ENCODE data around the gene CBFA2T3.

The CBFA2T3 gene

DNA sequence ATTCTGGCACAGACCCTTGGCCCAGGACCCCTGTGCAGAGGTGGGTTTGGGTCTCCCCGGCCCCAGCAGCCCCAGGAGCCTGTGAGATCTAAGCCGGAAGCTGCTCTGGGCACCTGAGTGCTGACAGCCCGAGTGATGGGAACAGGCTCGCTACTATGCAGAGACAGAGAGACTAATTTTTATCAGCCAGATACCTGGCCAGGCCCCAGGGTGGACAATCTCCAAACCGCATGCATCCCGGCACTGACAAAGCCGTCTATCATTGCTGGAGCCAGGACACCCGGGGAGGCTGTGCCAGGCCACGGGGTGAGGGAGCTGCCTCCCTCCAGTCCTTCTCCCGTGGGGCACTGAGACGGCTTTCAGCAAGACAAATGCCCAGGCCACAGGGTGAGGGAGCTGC lies 25.0 kb downstream of the CBFA2T3 start:
- TF ChIP-seq CTCF (IDR thresholded peaks at IDR 0.05; ENCODE audit: extremely low read depth, missing control alignments) = no peak
- no peak for DNase-seq (ENCODE audit: low spot score)

GRCh38 chr16:88951501-88951900 lies 25.5 kb downstream of the CBFA2T3 start:
- no peak for TF ChIP-seq CTCF (IDR thresholded peaks at IDR 0.05; ENCODE audit: extremely low read depth, missing control alignments)
- DNase-seq (ENCODE audit: low spot score) = no peak

GRCh38 chr16:88948781-88949490 lies 28.1 kb downstream of the CBFA2T3 start:
- DNase-seq (ENCODE audit: low spot score) = no peak
- no peak for TF ChIP-seq CTCF (IDR thresholded peaks at IDR 0.05; ENCODE audit: extremely low read depth, missing control alignments)

- TF ChIP-seq CTCF (IDR thresholded peaks at IDR 0.05; ENCODE audit: extremely low read depth, missing control alignments) = no peak
- DNase-seq (ENCODE audit: low spot score) = no peak
Observed at GRCh38 chr16:88945473-88945872, 31.5 kb downstream of the CBFA2T3 start.

DNA sequence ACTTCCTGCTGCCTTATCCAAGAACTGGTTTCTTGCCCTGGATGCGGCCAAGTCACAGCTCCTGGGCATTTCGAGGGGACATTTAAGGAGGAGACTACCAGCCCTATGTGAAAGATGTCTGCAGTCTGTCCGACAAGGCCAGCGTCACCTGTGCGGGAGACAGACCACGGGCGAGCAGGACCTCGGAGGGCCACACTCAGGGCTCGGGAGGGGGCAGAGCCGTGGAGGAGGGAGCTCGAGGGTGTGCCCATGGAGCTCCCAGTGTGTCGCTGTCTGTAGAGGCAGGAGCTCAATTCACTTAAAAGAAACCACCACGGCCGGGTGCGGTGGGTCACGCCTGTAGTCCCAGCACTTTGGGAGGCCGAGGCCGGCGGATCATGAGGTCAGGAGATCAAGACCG lies 33.3 kb downstream of the CBFA2T3 start:
- no peak for DNase-seq (ENCODE audit: low spot score)
- no peak for TF ChIP-seq CTCF (IDR thresholded peaks at IDR 0.05; ENCODE audit: extremely low read depth, missing control alignments)

DNA sequence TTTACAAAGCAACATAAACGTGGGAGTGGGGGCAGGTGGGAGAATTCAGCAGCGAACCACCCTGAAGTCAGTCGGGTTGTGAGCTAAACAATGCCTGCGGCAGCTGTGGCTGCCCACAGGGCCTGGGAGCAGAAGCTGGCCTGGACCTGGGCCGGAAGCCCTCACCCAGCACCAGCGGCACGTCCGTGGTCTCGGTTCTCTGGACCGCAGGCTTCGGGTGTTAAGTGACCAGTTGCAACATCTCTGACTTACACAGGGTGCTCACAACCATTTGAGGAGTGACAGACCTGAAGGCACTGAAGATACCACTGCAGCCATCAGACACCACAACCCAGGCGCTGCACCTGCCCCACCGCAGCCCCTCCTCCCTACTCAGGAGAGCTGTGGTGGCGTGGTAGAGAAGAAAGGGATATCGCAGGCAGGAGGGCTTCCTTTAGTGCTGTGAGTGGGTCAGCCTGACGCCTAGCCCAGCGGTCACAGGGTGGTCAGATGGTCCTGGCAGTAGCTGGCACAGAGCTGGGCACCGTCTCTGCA lies 33.8 kb downstream of the CBFA2T3 start:
- DNase-seq (ENCODE audit: low spot score) = no peak

More for the DNA sequence above, 33.8 kb downstream of the CBFA2T3 start:
- no peak for TF ChIP-seq CTCF (IDR thresholded peaks at IDR 0.05; ENCODE audit: extremely low read depth, missing control alignments)

Measured in GM20000 (cell line).